Liver (tissue), 9 donors: Measurements from ENCODE around the gene SFXN3. TPM values are rescaled to one million over a fixed set of nuclear protein-coding genes. Genes with fewer than 3 reads are reported as not detected.

ENCODE experiments used
- DNase-seq: peaks from one replicate; pipeline ENCODE4 v3.0.0-alpha.2; 2017; ENCODE audit warnings: low spot score
- H3K27ac ChIP-seq, 2 donors: one replicate each; pipeline ENCODE4 v1.7.0; 2013; ENCODE audit warnings: inconsistent platforms in 2 of 2, low read length in 2 of 2, control low read depth in 1 of 2, low read depth in 1 of 2, mild to moderate bottlenecking in 1 of 2
- H3K27me3 ChIP-seq, 4 donors: one replicate each; pipeline versions ENCODE4 v1.6.1 to v1.7.0; 2013; ENCODE audit warnings: low read length in 3 of 4, inconsistent platforms in 1 of 4, mild to moderate bottlenecking in 1 of 4, moderate library complexity in 1 of 4; ENCODE audit not compliant: control insufficient read depth in 4 of 4, insufficient read depth in 4 of 4
- H3K36me3 ChIP-seq, 4 donors: one replicate each; pipeline versions ENCODE4 v1.6.1 to v1.7.0; 2013; ENCODE audit warnings: low read length in 3 of 4, mild to moderate bottlenecking in 3 of 4, low read depth in 1 of 4, moderate library complexity in 1 of 4; ENCODE audit not compliant: control insufficient read depth in 4 of 4, insufficient read depth in 3 of 4
- H3K4me1 ChIP-seq, 4 donors: one replicate each; pipeline versions ENCODE4 v1.6.1 to v1.7.0; 2013; ENCODE audit warnings: low read length in 3 of 4, mild to moderate bottlenecking in 3 of 4, moderate library complexity in 1 of 4; ENCODE audit not compliant: control insufficient read depth in 4 of 4, insufficient read depth in 4 of 4
- H3K4me3 ChIP-seq, 3 donors: one replicate each; pipeline versions ENCODE4 v1.6.1 to v1.7.0; 2013; ENCODE audit warnings: low read length in 3 of 3, control low read depth in 1 of 3, low read depth in 1 of 3, mild to moderate bottlenecking in 1 of 3
- H3K9ac ChIP-seq, 2 donors: one replicate each; pipeline ENCODE4 v1.7.0; 2013; ENCODE audit warnings: low read length in 2 of 2, mild to moderate bottlenecking in 2 of 2, moderate library complexity in 2 of 2, control low read depth in 1 of 2, low read depth in 1 of 2
- H3K9me3 ChIP-seq, 4 donors: one replicate each; pipeline versions ENCODE4 v1.6.1 to v1.7.0; 2013; ENCODE audit warnings: low read length in 3 of 4; ENCODE audit not compliant: control insufficient read depth in 4 of 4
- ATF3 ChIP-seq: IDR thresholded peaks from 2 replicates; pipeline ENCODE4 v1.6.1; 2016; ENCODE audit warnings: antibody characterized with exemption
- CTCF ChIP-seq: fragments of 150-350 bp; IDR thresholded peaks from 2 replicates; pipeline ENCODE4 v1.5.1; 2017; ENCODE audit warnings: improper control_type of control experiment, low read depth, low read length; ENCODE audit not compliant: missing input control
- EGR1 ChIP-seq, 2 donors: IDR thresholded peaks; 2 replicates each; pipeline ENCODE4 v1.6.1; 2016 to 2018; ENCODE audit warnings: antibody characterized with exemption in 2 of 2, low read depth in 2 of 2
- FOXA1 ChIP-seq: IDR thresholded peaks from 2 replicates; pipeline ENCODE4 v1.6.1; 2016; ENCODE audit warnings: antibody characterized with exemption
- FOXA2 ChIP-seq: IDR thresholded peaks from 2 replicates; pipeline ENCODE4 v1.6.1; 2016; ENCODE audit warnings: antibody characterized with exemption
- GABPA ChIP-seq, 2 donors: IDR thresholded peaks in 1 of 2; conservative IDR thresholded peaks in 1 of 2; 2 replicates each; pipeline ENCODE4 v1.6.1; 2016; ENCODE audit warnings: antibody characterized with exemption in 2 of 2, mild to moderate bottlenecking in 1 of 2, moderate library complexity in 1 of 2
- HNF4A ChIP-seq, 2 donors: conservative IDR thresholded peaks; 2 replicates each; pipeline ENCODE4 v1.6.1; 2016; ENCODE audit warnings: antibody characterized with exemption in 2 of 2, mild to moderate bottlenecking in 2 of 2
- HNF4G ChIP-seq: IDR thresholded peaks from 2 replicates; pipeline ENCODE4 v1.6.1; 2016; ENCODE audit warnings: antibody characterized with exemption
- JUND ChIP-seq, 2 donors: IDR thresholded peaks; 2 replicates each; pipeline ENCODE4 v1.6.1; 2016; ENCODE audit warnings: antibody characterized with exemption in 2 of 2
- MAX ChIP-seq: IDR thresholded peaks from 2 replicates; pipeline ENCODE4 v1.6.1; 2016; ENCODE audit warnings: antibody characterized with exemption
- NR2F2 ChIP-seq: IDR thresholded peaks from 2 replicates; pipeline ENCODE4 v1.6.1; 2016; ENCODE audit warnings: antibody characterized with exemption
- RAD21 ChIP-seq, 2 donors: IDR thresholded peaks; 2 replicates each; pipeline ENCODE4 v1.6.1; 2016; ENCODE audit warnings: antibody characterized with exemption in 2 of 2, mild to moderate bottlenecking in 2 of 2
- REST ChIP-seq: IDR thresholded peaks from 2 replicates; pipeline ENCODE4 v1.6.1; 2016; ENCODE audit warnings: antibody characterized with exemption, mild to moderate bottlenecking
- RXRA ChIP-seq, 2 donors: IDR thresholded peaks; 2 replicates each; pipeline ENCODE4 v1.6.1; 2017 to 2018; ENCODE audit warnings: antibody characterized with exemption in 2 of 2, mild to moderate bottlenecking in 1 of 2
- SP1 ChIP-seq: IDR thresholded peaks from 2 replicates; pipeline ENCODE4 v1.6.1; 2018; ENCODE audit warnings: antibody characterized with exemption, mild to moderate bottlenecking
- TAF1 ChIP-seq: conservative IDR thresholded peaks from 2 replicates; pipeline ENCODE4 v1.6.1; 2016; ENCODE audit warnings: antibody characterized with exemption, mild to moderate bottlenecking
- YY1 ChIP-seq: IDR thresholded peaks from 2 replicates; pipeline ENCODE4 v1.6.1; 2016; ENCODE audit warnings: antibody characterized with exemption, mild to moderate bottlenecking
- ZBTB33 ChIP-seq: IDR thresholded peaks from 2 replicates; pipeline ENCODE4 v1.6.1; 2016; ENCODE audit warnings: antibody characterized with exemption
- WGBS: extraction: QIAGEN DNeasy Blood & Tissue Kit; methylation state at CpG from one replicate; pipeline ENCODE4 v1.1.7; 2013; 5-methylcytosine and 5-hydroxymethylcytosine counted together
- polyA plus RNA-seq, 2 donors: library from polyadenylated mRNA; stranded (reverse) in 1 of 2; unstranded in 1 of 2; fragments of 200-250 nt in 1 of 2; fragments of >200 nt in 1 of 2; fragmentation: Nextera tagmentation in 1 of 2; extraction: Ambion mirVana in 1 of 2; gene quantifications; one replicate each; pipeline versions ENCODE4 v1.2.1 to v1.2.3, GENCODE V29; 2013 to 2015
- total RNA-seq, 2 donors: library from RNA; depleted of rRNA; stranded (reverse); fragments of >200 nt; gene quantifications; one replicate each; pipeline ENCODE4 v1.2.3, GENCODE V29; 2014
- donor health status: healthy.
- donor health status: healthy.
- donor health status: healthy.
- donor health status: healthy.
- donor health status: healthy.

SFXN3 gene
- total and polyA plus RNA-seq, 4 donors: 1.7 to 11.1 (median 6.3) TPM

GRCh38 chr10:101022967-101023705 is 7.9 kb upstream of the SFXN3 start:
- no peaks in the 10 kb centered on the region for H3K9me3 ChIP-seq
- no peak overlapping the region for H3K9ac ChIP-seq
- H3K27me3 ChIP-seq: peaks cover 0 to 2% (median 0%) of the 10 kb centered on the region in 4 donors
- no peaks in the 10 kb centered on the region for H3K36me3 ChIP-seq
- no peak overlapping the region for H3K27ac ChIP-seq
- no peak overlapping the region for H3K4me3 ChIP-seq
- TF ChIP-seq SP1 (no peak), NR2F2 (no peak), FOXA2 (no peak), JUND (IDR thresholded peaks at IDR 0.05) (no peak), HNF4A (conservative IDR thresholded peaks at IDR 0.05) (no peak), YY1 (no peak)
- no peak for DNase-seq
- peaks cover 0 to 4% (median under 1%) of the 10 kb centered on the region in 4 donors for H3K4me1 ChIP-seq
- whole genome bisulfite sequencing: 94% methylated on average over 15 of the region's 15 CpGs

- Histone ChIP-seq H3K27ac (no peak overlapping the region), H3K9ac (no peak overlapping the region), H3K36me3 (no peaks in the 10 kb centered on the region), H3K9me3 (no peaks in the 10 kb centered on the region), H3K27me3 (no peaks in the 10 kb centered on the region), H3K4me3 (no peak overlapping the region), H3K4me1 (peaks cover 4 to 16% (median 11%) of the 10 kb centered on the region in 4 donors)
- no peak for DNase-seq
- no peak for TF ChIP-seq JUND (IDR thresholded peaks at IDR 0.05)
- no peak for TF ChIP-seq RXRA (IDR thresholded peaks at IDR 0.05)
- TF ChIP-seq CTCF: no peak
- no peak for TF ChIP-seq FOXA2
- TF ChIP-seq SP1: no peak
- TF ChIP-seq ATF3: no peak
- TF ChIP-seq HNF4A (conservative IDR thresholded peaks at IDR 0.05): no peak
- TF ChIP-seq NR2F2: no peak
- TF ChIP-seq EGR1 (IDR thresholded peaks at IDR 0.05; ENCODE audit: low read depth in 2 of 2): no peak
- TF ChIP-seq GABPA (IDR thresholded peaks at IDR 0.05 in 1 of 2, conservative IDR thresholded peaks at IDR 0.05 in 1 of 2): no peak
- no peak for TF ChIP-seq FOXA1
- TF ChIP-seq YY1: no peak
- TF ChIP-seq MAX: no peak
- no peak for TF ChIP-seq ZBTB33
- no peak for TF ChIP-seq HNF4G
- no peak for TF ChIP-seq RAD21 (IDR thresholded peaks at IDR 0.05)
- TF ChIP-seq TAF1: no peak
- TF ChIP-seq REST: no peak
- whole genome bisulfite sequencing: 84% methylated on average over 10 of the region's 10 CpGs
These were observed 3.8 kb upstream of the SFXN3 start for GRCh38 chr10:101027106-101027720.
